GM11168 (cell line): Measurements from ENCODE around the gene MARVELD1.

Source experiments
- in situ Hi-C: fragments of 300-500 bp; cut with MboI; formaldehyde crosslinking; loops from one replicate; pipeline ENCODE4 v1.12.0; 2022; ENCODE audit warnings: low sequenced_read_pairs; ENCODE audit not compliant: unreplicated experiment

MARVELD1 gene

GRCh38 chr10:97718659-97719142 is 5.2 kb downstream of the MARVELD1 start:
- in situ Hi-C loops = no loop called here

GRCh38 chr10:97719602-97720001 is 6.1 kb downstream of the MARVELD1 start:
- in situ Hi-C loops = no loop called here

GRCh38 chr10:97721871-97722780 is 8.6 kb downstream of the MARVELD1 start:
- in situ Hi-C loops = no loop called here

GRCh38 chr10:97723001-97723400 is 9.5 kb downstream of the MARVELD1 start:
- in situ Hi-C loops = no loop called here

GRCh38 chr10:97724341-97724941 is 10.9 kb downstream of the MARVELD1 start:
- in situ Hi-C loops = no loop called here

- in situ Hi-C loops = no loop called here
Measured at GRCh38 chr10:97726636-97727178, 13.2 kb downstream of the MARVELD1 start.

- in situ Hi-C loops = no loop called here
Measured at GRCh38 chr10:97729014-97729413, 15.5 kb downstream of the MARVELD1 start.

GRCh38 chr10:97731346-97732051 is 18.0 kb downstream of the MARVELD1 start:
- in situ Hi-C loops = no loop called here

GRCh38 chr10:97732052-97732359 is 18.5 kb downstream of the MARVELD1 start:
- in situ Hi-C loops = no loop called here

- in situ Hi-C loops = no loop called here
Measured at GRCh38 chr10:97733256-97733655, 19.7 kb downstream of the MARVELD1 start.

GRCh38 chr10:97734021-97734420 is 20.5 kb downstream of the MARVELD1 start:
- in situ Hi-C loops = no loop called here

- in situ Hi-C loops = no loop called here
Measured at GRCh38 chr10:97736403-97736901, 22.9 kb downstream of the MARVELD1 start.

GRCh38 chr10:97736902-97737769 is 23.6 kb downstream of the MARVELD1 start, which contains the start of gene ZFYVE27:
TSS of gene ZFYVE27 (plus strand) at chr10:97737128. CDS start at chr10:97738478, 1,350 bp downstream.
- in situ Hi-C loops = no loop called here

GRCh38 chr10:97737770-97738265 is 24.3 kb downstream of the MARVELD1 start:
- in situ Hi-C loops = no loop called here

GRCh38 chr10:97738616-97739015 is 25.1 kb downstream of the MARVELD1 start:
- in situ Hi-C loops = no loop called here

- in situ Hi-C loops = no loop called here
Measured at GRCh38 chr10:97740613-97741012, 27.1 kb downstream of the MARVELD1 start.

- in situ Hi-C loops = no loop called here
Measured at GRCh38 chr10:97743169-97743943, 29.8 kb downstream of the MARVELD1 start.

- in situ Hi-C loops = no loop called here
Measured at GRCh38 chr10:97744405-97745035, 31.0 kb downstream of the MARVELD1 start.
